Liver (tissue), 9 donors: ENCODE results near the gene GPR89B. TPM values are rescaled to one million over a fixed set of nuclear protein-coding genes. Genes with fewer than 3 reads are reported as not detected.

ENCODE experiments used
- DNase-seq: peaks from one replicate; pipeline ENCODE4 v3.0.0-alpha.2; 2017; ENCODE audit warnings: low spot score
- H3K27ac ChIP-seq, 2 donors: one replicate each; pipeline ENCODE4 v1.7.0; 2013; ENCODE audit warnings: inconsistent platforms in 2 of 2, low read length in 2 of 2, control low read depth in 1 of 2, low read depth in 1 of 2, mild to moderate bottlenecking in 1 of 2
- H3K27me3 ChIP-seq, 4 donors: one replicate each; pipeline versions ENCODE4 v1.6.1 to v1.7.0; 2013; ENCODE audit warnings: low read length in 3 of 4, inconsistent platforms in 1 of 4, mild to moderate bottlenecking in 1 of 4, moderate library complexity in 1 of 4; ENCODE audit not compliant: control insufficient read depth in 4 of 4, insufficient read depth in 4 of 4
- H3K36me3 ChIP-seq, 4 donors: one replicate each; pipeline versions ENCODE4 v1.6.1 to v1.7.0; 2013; ENCODE audit warnings: low read length in 3 of 4, mild to moderate bottlenecking in 3 of 4, low read depth in 1 of 4, moderate library complexity in 1 of 4; ENCODE audit not compliant: control insufficient read depth in 4 of 4, insufficient read depth in 3 of 4
- H3K4me1 ChIP-seq, 4 donors: one replicate each; pipeline versions ENCODE4 v1.6.1 to v1.7.0; 2013; ENCODE audit warnings: low read length in 3 of 4, mild to moderate bottlenecking in 3 of 4, moderate library complexity in 1 of 4; ENCODE audit not compliant: control insufficient read depth in 4 of 4, insufficient read depth in 4 of 4
- H3K4me3 ChIP-seq, 3 donors: one replicate each; pipeline versions ENCODE4 v1.6.1 to v1.7.0; 2013; ENCODE audit warnings: low read length in 3 of 3, control low read depth in 1 of 3, low read depth in 1 of 3, mild to moderate bottlenecking in 1 of 3
- H3K9ac ChIP-seq, 2 donors: one replicate each; pipeline ENCODE4 v1.7.0; 2013; ENCODE audit warnings: low read length in 2 of 2, mild to moderate bottlenecking in 2 of 2, moderate library complexity in 2 of 2, control low read depth in 1 of 2, low read depth in 1 of 2
- H3K9me3 ChIP-seq, 4 donors: one replicate each; pipeline versions ENCODE4 v1.6.1 to v1.7.0; 2013; ENCODE audit warnings: low read length in 3 of 4; ENCODE audit not compliant: control insufficient read depth in 4 of 4
- ATF3 ChIP-seq: IDR thresholded peaks from 2 replicates; pipeline ENCODE4 v1.6.1; 2016; ENCODE audit warnings: antibody characterized with exemption
- CTCF ChIP-seq: fragments of 150-350 bp; IDR thresholded peaks from 2 replicates; pipeline ENCODE4 v1.5.1; 2017; ENCODE audit warnings: improper control_type of control experiment, low read depth, low read length; ENCODE audit not compliant: missing input control
- EGR1 ChIP-seq, 2 donors: IDR thresholded peaks; 2 replicates each; pipeline ENCODE4 v1.6.1; 2016 to 2018; ENCODE audit warnings: antibody characterized with exemption in 2 of 2, low read depth in 2 of 2
- FOXA1 ChIP-seq: IDR thresholded peaks from 2 replicates; pipeline ENCODE4 v1.6.1; 2016; ENCODE audit warnings: antibody characterized with exemption
- FOXA2 ChIP-seq: IDR thresholded peaks from 2 replicates; pipeline ENCODE4 v1.6.1; 2016; ENCODE audit warnings: antibody characterized with exemption
- GABPA ChIP-seq, 2 donors: IDR thresholded peaks in 1 of 2; conservative IDR thresholded peaks in 1 of 2; 2 replicates each; pipeline ENCODE4 v1.6.1; 2016; ENCODE audit warnings: antibody characterized with exemption in 2 of 2, mild to moderate bottlenecking in 1 of 2, moderate library complexity in 1 of 2
- HNF4A ChIP-seq, 2 donors: conservative IDR thresholded peaks; 2 replicates each; pipeline ENCODE4 v1.6.1; 2016; ENCODE audit warnings: antibody characterized with exemption in 2 of 2, mild to moderate bottlenecking in 2 of 2
- HNF4G ChIP-seq: IDR thresholded peaks from 2 replicates; pipeline ENCODE4 v1.6.1; 2016; ENCODE audit warnings: antibody characterized with exemption
- JUND ChIP-seq, 2 donors: IDR thresholded peaks; 2 replicates each; pipeline ENCODE4 v1.6.1; 2016; ENCODE audit warnings: antibody characterized with exemption in 2 of 2
- MAX ChIP-seq: IDR thresholded peaks from 2 replicates; pipeline ENCODE4 v1.6.1; 2016; ENCODE audit warnings: antibody characterized with exemption
- NR2F2 ChIP-seq: IDR thresholded peaks from 2 replicates; pipeline ENCODE4 v1.6.1; 2016; ENCODE audit warnings: antibody characterized with exemption
- RAD21 ChIP-seq, 2 donors: IDR thresholded peaks; 2 replicates each; pipeline ENCODE4 v1.6.1; 2016; ENCODE audit warnings: antibody characterized with exemption in 2 of 2, mild to moderate bottlenecking in 2 of 2
- REST ChIP-seq: IDR thresholded peaks from 2 replicates; pipeline ENCODE4 v1.6.1; 2016; ENCODE audit warnings: antibody characterized with exemption, mild to moderate bottlenecking
- RXRA ChIP-seq, 2 donors: IDR thresholded peaks; 2 replicates each; pipeline ENCODE4 v1.6.1; 2017 to 2018; ENCODE audit warnings: antibody characterized with exemption in 2 of 2, mild to moderate bottlenecking in 1 of 2
- SP1 ChIP-seq: IDR thresholded peaks from 2 replicates; pipeline ENCODE4 v1.6.1; 2018; ENCODE audit warnings: antibody characterized with exemption, mild to moderate bottlenecking
- TAF1 ChIP-seq: conservative IDR thresholded peaks from 2 replicates; pipeline ENCODE4 v1.6.1; 2016; ENCODE audit warnings: antibody characterized with exemption, mild to moderate bottlenecking
- YY1 ChIP-seq: IDR thresholded peaks from 2 replicates; pipeline ENCODE4 v1.6.1; 2016; ENCODE audit warnings: antibody characterized with exemption, mild to moderate bottlenecking
- ZBTB33 ChIP-seq: IDR thresholded peaks from 2 replicates; pipeline ENCODE4 v1.6.1; 2016; ENCODE audit warnings: antibody characterized with exemption
- WGBS: extraction: QIAGEN DNeasy Blood & Tissue Kit; methylation state at CpG from one replicate; pipeline ENCODE4 v1.1.7; 2013; 5-methylcytosine and 5-hydroxymethylcytosine counted together
- polyA plus RNA-seq, 2 donors: library from polyadenylated mRNA; stranded (reverse) in 1 of 2; unstranded in 1 of 2; fragments of 200-250 nt in 1 of 2; fragments of >200 nt in 1 of 2; fragmentation: Nextera tagmentation in 1 of 2; extraction: Ambion mirVana in 1 of 2; gene quantifications; one replicate each; pipeline versions ENCODE4 v1.2.1 to v1.2.3, GENCODE V29; 2013 to 2015
- total RNA-seq, 2 donors: library from RNA; depleted of rRNA; stranded (reverse); fragments of >200 nt; gene quantifications; one replicate each; pipeline ENCODE4 v1.2.3, GENCODE V29; 2014
- donor health status: healthy.
- donor health status: healthy.
- donor health status: healthy.
- donor health status: healthy.
- donor health status: healthy.

GPR89B gene
- total and polyA plus RNA-seq, 4 donors: 7.2 to 19.2 (median 15.6) TPM

- no peaks in the 10 kb centered on the region for H3K9me3 ChIP-seq
- no peak overlapping the region for H3K4me3 ChIP-seq
- H3K4me1 ChIP-seq: peaks cover 0 to 13% (median 11%) of the 10 kb centered on the region in 4 donors
- H3K27ac ChIP-seq: no peak overlapping the region
- TF ChIP-seq SP1 (no peak), MAX (no peak), REST (no peak), YY1 (no peak), NR2F2 (no peak), HNF4G (no peak), CTCF (no peak), RXRA (IDR thresholded peaks at IDR 0.05) (no peak), GABPA (IDR thresholded peaks at IDR 0.05 in 1 of 2, conservative IDR thresholded peaks at IDR 0.05 in 1 of 2) (no peak), HNF4A (conservative IDR thresholded peaks at IDR 0.05) (no peak), TAF1 (no peak), FOXA2 (no peak), RAD21 (IDR thresholded peaks at IDR 0.05) (no peak), EGR1 (IDR thresholded peaks at IDR 0.05; ENCODE audit: low read depth in 2 of 2) (no peak), JUND (IDR thresholded peaks at IDR 0.05) (no peak), FOXA1 (no peak), ATF3 (no peak), ZBTB33 (no peak)
- no peak for DNase-seq
- H3K9ac ChIP-seq: no peak overlapping the region
- H3K27me3 ChIP-seq: no peaks in the 10 kb centered on the region
- H3K36me3 ChIP-seq: no peaks in the 10 kb centered on the region
- 80% methylated on average over 4 of the region's 4 CpGs for WGBS
These were observed 30.4 kb upstream of the GPR89B start for GRCh38 chr1:147897789-147898188.
